HG03097 (cell line): ENCODE data around the gene ZNF346.
A peak's percentile ranks its signal among the peaks of the same experiment; 100 is the strongest.
"Not testable (repeated sequence)": the region's sequence is repeated elsewhere in the genome, so short reads cannot be mapped to it uniquely, and the experiment has no call there.

Experiments used
- ATAC-seq: cut with Tn5 transposase; IDR thresholded peaks from one replicate; pipeline ENCODE4 v1.9.1; 2021; ENCODE audit not compliant: unreplicated experiment, low FRiP score

Gene ZNF346

GRCh38 chr5:177006265-177006972, 16.1 kb upstream of the ZNF346 start, which contains the start of gene UIMC1:
TSS of gene UIMC1 (minus strand) at chr5:177006779. CDS start at chr5:176982615, 24,164 bp downstream.
- peak; percentile 72 for ATAC-seq

- no peak for ATAC-seq
Observed at GRCh38 chr5:177008716-177009115, 13.8 kb upstream of the ZNF346 start.

- ATAC-seq, result no peak
Observed at GRCh38 chr5:177010153-177010552, 12.3 kb upstream of the ZNF346 start.

- no peak for ATAC-seq
Observed at GRCh38 chr5:177015156-177015555, 7.3 kb upstream of the ZNF346 start.

GRCh38 chr5:177018341-177018740, 4.2 kb upstream of the ZNF346 start:
- no peak for ATAC-seq

- ATAC-seq, result no peak
Observed at GRCh38 chr5:177020033-177020432, 2.5 kb upstream of the ZNF346 start.

- no peak for ATAC-seq
Observed at GRCh38 chr5:177023303-177023664, 788 bp downstream of the ZNF346 start.

- no peak for ATAC-seq
Observed at GRCh38 chr5:177024559-177024958, 2.1 kb downstream of the ZNF346 start.

GRCh38 chr5:177025101-177025601, 2.7 kb downstream of the ZNF346 start:
- ATAC-seq, result no peak

- no peak for ATAC-seq
Observed at GRCh38 chr5:177027665-177028064, 5.2 kb downstream of the ZNF346 start.

- no peak for ATAC-seq
Observed at GRCh38 chr5:177029498-177029897, 7.0 kb downstream of the ZNF346 start.

GRCh38 chr5:177035976-177036375, 13.5 kb downstream of the ZNF346 start:
- ATAC-seq, result no peak

GRCh38 chr5:177036443-177036842, 13.9 kb downstream of the ZNF346 start:
- no peak for ATAC-seq

- ATAC-seq, result no peak
Observed at GRCh38 chr5:177036921-177037320, 14.4 kb downstream of the ZNF346 start.

GRCh38 chr5:177040814-177041420, 18.4 kb downstream of the ZNF346 start:
- no peak for ATAC-seq

GRCh38 chr5:177041936-177042335, 19.4 kb downstream of the ZNF346 start:
- ATAC-seq, result no peak

GRCh38 chr5:177043114-177043513, 20.6 kb downstream of the ZNF346 start:
- no peak for ATAC-seq

GRCh38 chr5:177043958-177044357, 21.5 kb downstream of the ZNF346 start:
- no peak for ATAC-seq

GRCh38 chr5:177044641-177045040, 22.1 kb downstream of the ZNF346 start:
- no peak for ATAC-seq

GRCh38 chr5:177045631-177046030, 23.1 kb downstream of the ZNF346 start:
- ATAC-seq, result no peak

- ATAC-seq, result not testable (repeated sequence)
Observed at GRCh38 chr5:177048531-177048930, 26.0 kb downstream of the ZNF346 start.

GRCh38 chr5:177049285-177049684, 26.8 kb downstream of the ZNF346 start:
- no peak for ATAC-seq
